GM21576 (cell line): Measurements from ENCODE around the gene CXCR4.

Experiments used
- ATAC-seq: cut with Tn5 transposase; IDR thresholded peaks from one replicate; pipeline ENCODE4 v1.9.1; 2021; ENCODE audit warnings: mild to moderate bottlenecking, moderate library complexity; ENCODE audit not compliant: unreplicated experiment

Gene CXCR4

DNA sequence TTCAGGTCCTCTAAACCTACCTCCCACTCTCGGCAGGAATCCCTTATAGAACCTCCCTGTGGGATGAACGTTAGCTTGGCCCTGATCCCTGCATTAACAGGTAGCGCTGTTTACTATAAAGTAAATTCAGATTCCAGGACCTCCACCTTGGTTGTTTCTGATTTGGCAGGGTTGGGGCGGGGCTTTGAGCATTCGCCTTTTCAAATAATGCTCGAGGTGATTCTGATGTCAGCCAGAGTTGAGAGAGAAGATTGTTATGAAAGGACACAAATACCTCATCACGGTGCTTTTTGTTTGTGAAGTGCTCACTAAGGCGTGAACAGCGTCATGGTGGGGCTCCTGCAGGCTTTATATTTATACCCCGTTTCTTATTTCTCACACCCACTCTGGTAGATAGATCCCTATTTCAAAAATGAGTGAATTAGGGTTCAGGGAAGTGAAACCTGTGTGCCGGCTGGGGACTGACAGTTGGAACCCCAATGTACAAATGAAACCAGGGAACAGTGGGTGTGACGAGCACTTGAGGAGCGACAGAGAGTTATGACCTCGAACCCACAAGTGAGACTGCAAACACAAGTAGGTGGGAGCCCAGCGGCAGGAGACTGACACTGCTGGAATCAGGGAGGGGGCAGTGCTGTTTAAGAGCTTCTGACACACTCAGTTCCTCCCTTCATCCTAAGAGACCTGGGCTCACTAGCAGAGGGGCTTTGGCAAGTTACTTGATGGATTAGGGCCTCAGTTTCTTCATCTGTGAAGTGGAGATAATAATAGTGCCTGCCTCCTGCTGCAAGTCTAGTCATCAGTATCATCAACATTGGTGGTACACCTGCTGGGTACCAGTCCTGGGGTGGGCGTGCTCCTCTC, 14.2 kb upstream of the CXCR4 start:
- peak; percentile 71 for ATAC-seq

DNA sequence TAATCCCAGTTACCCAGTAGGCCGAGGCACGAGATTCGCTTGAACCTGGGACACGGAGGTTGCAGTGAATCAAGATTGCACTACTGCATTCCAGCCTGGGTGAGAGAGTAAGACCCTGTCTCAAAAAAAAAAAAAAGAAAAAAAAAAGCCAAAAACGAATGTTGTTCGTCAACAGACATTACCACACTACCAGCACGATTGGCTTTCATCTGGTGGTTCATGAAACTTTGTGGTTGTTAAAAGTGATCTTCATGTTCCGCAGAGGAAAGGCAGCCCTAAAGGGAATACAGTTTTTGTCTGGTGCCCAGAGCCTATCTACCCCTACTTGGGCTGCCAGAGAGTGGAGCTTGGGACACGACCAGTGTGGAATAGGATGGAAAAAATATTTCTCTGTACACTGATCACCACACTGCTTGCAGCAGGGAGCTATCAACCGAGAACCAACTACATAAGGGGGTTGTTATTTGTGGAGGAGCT, 13.6 kb upstream of the CXCR4 start:
- peak; percentile 5 for ATAC-seq

DNA sequence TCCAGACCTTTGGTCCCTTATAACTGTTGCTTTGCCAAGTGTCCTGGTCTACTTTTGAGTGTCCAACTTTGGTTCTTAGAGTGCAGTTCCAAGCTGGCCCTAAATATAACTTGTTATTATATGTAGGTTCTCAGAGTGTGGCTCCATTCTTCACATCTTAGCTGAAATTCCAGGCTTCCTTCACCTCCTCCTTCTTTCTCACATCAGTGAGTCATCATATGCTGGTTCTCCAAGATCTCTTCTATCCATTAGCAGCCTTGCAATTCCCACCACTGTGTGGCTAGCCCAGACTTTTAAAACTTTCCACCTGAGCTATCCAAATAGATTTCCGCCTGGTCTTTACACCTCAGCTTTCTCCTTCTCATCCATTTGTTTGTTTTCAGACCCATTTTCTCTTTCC, 12.6 kb upstream of the CXCR4 start:
- ATAC-seq: no peak

DNA sequence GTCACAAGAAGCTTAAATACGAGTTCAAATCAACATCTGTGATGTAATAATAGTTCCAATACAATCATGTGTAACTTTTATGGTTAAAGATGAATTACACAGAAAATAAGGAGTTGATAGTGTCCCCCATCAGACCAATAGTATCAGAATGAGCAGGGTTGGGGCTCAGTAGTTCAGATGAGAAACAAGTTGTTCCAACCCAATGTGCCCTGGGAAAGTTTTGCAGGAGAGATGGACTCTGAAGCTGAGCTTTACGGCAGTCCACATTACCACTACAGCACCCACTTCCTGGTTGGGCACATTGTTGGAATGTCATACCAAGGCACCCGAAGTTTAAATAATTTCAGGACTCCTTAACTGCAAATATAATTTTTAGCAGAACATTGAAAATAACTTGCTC, 12.1 kb upstream of the CXCR4 start:
- no peak for ATAC-seq

DNA sequence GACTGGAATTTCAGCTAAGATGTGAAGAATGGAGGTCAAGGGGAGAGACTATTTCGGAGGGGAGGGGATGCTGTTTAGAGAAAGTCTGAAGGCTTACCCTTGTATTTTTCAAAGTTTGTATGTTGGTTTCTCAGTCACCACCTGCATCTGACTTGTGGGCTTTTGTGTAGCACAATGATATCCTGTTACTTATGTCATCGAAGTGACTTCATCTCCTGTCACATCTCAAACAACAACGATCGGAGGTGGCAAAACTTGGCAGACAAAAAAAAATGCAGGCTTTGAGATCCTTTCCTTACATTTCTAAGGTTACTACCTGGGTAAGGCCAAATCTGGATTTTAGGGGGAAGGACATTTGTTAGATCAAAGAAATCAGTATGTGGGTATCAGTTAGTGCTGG, 11.7 kb upstream of the CXCR4 start:
- ATAC-seq: no peak

DNA sequence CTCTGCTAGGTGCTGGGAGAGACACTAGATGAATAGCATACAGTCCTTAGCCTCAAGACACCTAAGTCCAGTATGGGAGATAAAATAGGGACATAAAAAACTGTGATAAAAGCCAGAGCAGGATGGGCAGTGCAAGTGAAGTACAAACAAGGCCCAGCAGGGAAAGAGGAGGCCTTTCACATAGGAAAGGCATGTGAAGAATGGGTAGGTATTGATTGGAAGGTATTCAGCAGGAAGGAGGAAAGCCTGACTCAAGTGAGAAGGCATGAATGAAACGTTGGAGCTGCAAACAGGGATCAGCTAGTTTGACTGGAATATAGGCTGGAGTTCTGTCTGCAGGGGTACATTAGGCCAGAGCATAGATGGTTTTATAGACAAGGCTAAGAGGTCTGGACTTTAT, 11.0 kb upstream of the CXCR4 start:
- ATAC-seq: no peak

DNA sequence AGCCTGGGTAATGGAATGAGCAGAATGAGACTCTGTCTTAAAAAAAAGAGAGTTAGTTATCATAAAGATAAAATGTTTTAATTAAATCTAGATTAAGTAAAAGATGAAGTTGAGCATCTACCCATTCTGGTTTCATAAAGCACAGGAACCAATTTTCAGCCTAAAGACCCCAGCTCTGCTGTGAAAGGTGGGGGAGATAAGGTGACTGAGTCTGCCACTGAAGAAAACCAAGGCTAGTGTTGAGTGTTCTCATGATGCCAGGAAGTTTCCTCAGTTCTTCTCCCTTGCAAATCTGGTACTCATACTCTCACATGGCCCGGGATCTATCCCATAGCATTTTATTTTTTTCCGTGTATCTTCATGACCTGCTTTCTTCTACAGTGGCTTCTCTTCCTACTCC, 10.4 kb upstream of the CXCR4 start:
- ATAC-seq: no peak

DNA sequence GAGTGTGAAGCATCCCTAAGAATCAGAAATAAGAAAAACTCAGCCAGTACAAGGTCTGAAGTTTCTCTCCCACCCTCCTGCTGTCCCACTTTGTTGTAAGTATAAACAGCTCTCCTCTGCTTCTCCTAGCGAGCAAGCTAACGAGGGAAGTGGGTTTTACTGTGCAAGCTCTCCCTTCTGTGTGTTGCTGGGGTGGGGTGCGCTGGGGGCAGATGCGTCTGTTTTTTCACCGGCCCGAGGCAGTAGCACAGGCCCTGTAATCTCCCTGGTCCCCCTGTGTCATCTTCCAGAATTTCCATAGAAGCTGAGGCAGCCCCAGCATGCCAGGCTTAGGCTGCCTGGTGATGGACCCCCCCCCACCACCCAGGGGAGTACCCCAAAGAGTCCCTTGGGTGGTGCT, 9.4 kb upstream of the CXCR4 start:
- ATAC-seq: no peak

DNA sequence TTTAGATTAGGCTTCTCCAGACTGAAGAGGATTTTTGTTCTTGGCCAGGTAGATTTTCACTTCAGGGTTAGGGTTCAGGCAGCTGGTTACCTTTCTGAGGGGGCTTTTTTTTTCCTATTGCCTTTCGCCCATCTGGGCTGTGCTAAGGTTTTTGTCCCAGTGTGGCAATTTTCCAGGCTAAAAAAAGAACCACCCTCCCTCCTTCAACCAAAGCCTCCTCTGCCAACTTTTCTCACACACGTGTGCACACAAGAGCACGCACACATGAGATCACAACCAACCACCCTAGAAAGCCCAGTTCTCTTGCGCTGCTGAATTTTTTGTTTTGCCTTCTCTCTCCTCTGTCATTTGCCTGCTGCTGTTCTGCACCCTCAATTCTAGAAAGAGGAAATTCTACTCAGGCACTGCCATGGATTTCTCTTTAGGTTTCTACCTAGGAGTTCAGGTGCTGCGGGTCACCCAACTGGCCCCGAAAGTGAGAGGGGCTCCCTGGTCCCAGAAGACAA, 8.5 kb upstream of the CXCR4 start:
- no peak for ATAC-seq

DNA sequence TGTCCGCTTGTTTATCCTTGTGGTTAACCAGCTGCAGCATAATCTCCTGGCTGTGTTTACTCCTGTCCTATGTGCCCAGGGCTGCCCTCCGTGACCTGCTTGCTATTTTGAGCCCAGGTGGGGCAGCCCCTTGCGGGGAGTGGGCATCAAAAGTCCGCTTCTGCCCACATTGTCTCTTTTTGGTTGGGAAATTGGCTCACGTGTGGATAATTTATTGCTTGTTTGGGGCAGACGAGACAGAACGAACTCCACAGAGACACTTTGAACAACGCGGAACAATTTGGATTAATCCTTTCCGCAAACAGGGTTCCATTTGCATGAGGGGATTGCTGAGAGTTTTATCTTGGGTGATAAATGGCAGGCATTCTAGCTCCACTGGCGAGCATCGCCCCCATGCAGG, 8.1 kb upstream of the CXCR4 start:
- no peak for ATAC-seq

DNA sequence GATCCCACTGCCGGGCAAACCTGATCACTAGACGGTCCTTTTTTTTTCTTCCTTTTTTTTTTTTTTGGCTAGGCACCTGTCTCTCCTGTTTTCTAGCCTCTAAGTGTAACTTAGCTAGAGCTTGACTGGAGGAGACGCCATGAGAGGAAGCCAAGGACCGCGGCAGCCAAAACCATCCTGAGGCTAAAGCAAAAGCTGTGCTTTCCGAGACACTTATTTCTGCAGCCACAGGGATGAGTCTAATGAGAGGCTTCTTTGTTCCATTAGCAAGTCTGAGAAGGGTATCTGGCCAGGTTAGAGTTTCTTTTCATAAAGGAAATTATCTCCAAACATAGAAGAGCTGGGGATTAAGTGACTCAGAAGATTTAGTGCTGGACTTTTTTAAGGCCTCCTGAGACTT, 7.3 kb upstream of the CXCR4 start:
- ATAC-seq: no peak

DNA sequence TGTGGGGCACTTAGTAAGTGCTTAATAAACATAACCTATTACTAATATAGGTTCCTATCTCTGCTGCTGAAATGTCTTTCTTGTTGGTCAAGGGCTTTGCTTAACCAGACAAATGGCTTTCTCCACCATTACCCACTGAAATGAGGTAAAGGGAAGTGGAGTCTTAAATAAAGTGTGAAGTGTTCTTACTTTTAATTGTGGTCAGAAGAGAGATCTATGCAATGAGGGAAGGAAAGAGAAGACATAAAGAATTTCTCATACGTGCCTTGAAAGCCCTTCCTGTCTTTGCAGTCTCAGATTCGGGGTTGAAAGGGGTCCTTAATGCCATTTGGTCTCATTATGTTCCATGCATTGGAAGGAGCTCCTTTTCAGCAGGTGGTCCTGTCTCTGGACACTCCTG, 6.9 kb upstream of the CXCR4 start:
- no peak for ATAC-seq

DNA sequence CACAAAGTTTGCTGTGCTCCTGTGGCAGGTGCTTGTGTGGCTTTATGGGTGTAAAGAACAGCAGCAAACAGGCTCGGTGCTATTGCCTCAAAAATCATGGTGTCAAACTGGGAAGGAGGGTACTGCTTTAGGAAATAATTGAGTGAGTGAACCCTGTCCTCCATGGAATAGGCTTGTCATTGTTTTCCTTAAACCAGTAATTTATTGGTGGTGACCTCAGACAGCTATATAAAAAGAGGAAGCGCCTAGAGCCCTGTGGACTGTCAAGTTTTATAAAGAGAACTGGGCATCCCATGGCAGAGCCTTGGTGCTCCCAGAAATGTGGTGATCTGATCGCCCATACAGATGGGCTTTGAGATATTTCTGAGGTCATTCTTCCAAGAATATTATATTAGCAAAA, 4.7 kb upstream of the CXCR4 start:
- ATAC-seq: no peak

DNA sequence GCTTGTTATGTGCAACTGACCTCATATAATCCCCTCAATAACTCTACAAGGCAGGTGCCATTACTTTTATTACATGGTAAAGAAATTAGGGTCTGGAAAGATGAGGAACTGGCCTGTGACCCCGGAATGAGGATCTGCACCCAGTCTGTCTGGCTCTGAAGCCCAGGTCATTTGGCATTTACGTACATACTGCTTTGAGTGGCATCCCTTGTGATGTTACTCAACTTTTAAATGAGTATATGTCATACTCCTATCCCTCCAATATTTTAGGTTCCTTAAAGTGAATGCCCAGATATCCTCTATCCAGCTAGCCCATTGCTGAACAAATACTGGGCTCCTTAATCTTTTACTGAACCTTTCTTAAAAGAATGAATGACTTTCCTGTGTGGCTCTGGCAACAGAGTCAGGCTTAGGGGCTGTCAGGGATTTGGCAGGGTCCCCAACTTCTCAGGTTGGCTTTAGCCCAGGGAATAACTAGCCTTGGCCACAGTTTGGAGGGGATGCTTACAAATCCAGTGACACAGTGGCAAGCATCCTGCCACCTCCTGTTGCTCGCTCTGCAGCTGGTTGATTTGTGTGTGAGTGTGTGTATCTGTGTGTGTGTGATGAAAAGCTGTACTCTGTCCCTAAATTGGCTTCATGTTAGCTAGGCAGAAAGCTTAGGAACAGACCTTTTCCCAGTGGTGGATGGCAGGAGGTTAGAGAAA, 3.4 kb upstream of the CXCR4 start:
- ATAC-seq: no peak

DNA sequence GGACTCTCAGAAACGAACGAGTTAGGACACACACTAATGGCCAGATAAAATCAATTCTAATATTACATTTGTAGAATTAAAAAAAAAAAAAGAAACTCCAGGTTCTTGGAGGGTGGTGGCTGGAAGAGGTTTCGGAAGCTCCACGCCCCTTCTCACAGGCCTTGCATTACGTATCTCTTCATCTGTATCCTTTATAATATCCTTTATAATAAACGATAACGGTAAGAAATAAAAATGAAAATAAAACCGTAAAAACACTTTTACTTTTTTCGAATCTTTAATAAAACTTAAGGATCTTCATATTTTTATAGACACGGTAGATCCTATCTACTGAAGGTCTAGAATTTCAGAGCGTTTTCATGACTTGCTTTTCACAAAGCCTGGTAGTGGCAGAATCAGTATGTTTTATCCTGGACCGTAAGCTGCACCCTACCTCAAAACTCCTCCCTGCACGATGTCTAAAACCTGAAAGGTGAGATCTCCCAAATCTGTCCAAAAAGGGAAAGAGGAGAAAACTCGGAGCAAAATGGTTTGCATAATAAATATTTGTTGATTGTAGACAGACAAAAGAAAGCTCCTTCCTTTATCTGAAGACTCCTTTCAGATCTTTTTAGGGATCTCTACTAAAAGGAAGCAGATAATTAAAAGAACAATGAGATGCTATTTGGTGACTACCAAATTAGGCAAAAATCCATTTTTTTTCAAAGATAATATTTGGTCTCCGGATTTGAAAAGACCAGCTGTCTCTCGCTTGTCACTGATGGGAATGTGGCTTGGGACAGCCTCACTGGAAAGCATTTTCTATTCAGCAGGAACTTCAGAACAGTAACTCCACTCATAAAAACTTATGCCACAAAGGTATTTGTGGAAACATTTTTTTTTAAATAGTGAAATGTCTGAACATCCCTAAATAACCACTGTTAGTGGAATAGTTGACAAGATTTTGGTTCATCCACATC, 2.0 kb upstream of the CXCR4 start:
- ATAC-seq: no peak

DNA sequence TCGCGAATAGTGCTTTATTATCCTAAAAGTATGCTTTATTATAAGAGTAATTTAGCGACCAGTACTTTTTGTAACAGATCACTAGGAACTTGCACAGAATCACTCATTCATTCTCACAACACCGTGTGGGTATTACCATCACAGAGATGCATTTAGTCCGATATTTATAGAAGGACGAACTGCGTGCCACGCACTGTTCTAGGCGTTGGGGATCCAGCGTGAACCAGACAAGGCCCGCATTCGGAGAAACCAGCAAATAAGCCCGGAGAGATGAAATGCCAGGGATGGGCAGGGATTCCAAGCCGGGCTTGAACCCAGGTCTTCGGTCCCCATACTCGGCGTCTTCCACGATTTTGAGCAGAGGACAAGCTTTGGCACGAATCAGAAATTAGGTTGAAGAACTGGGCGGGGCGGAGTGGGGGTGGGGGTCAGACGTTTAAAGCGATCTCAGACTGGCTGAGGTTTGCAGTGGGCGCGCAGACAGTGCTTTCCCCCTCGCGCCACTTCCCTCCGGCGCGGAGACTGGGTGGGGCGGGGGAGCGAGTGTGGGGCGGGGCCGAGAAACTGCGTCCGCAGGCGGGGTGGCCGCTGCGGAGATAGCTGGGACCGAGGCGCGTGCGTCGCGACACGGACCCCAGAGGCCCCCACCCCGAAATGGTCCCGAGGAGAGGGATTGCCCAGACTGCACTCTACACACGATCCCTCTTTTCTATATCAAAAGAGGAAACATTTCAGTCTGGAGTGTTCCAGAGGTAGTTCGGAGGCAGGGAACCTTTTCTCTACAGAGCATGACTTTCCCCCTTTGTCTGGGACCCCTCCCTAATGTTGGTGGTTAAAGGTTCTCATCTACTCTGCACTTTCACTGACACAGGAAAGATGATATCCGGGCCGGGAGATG, 1.1 kb upstream of the CXCR4 start:
- ATAC-seq: no peak

DNA sequence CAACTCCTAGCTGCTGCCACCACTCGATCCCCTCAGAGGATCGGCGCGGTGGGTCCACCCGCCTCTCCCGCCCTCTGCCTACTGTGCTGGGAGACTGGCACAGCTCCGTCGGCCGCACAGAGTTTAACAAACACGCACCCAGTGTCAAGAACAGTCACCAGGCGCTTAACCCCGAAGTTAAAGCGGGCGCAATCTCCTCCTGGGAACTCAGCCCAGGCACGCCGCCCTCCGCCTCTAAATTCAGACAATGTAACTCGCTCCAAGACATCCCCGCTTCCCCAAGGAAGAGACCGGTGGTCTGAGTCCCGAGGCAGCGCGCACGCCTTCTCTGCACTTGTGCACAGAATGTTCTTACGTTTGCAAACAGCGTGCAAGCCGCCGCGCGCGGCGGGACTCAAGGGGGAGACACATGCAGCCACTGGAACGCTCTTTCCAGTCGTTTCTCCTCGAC, 533 bp downstream of the CXCR4 start:
- peak; percentile 19 for ATAC-seq

DNA sequence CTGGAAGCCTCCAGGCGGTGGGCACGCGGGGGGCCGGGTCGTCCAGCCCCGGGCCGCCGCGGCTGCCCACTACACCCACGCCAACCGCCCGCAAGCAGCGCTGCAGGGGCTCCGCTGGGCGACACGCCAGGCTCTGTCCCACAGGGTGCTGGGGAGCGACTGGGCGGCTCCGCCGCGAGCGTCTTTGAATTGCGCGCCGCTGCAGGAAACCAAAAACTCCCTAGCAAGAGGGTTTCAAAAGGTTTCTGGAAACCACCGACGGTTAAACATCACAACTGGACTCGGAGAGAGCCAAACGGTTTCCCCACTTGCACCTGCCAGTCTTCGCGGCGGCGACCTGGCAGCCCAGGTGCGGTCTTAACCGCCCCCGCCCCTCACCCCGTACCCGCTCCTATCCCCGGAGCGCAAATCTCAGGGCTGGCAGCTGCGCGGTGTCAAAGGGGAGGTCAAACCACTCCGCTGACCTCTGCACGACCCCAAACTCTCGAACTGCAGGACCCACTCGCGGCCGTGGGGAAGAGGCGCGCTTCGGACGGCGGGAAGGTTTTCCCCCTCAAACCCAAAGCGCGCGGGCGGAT, 1.0 kb downstream of the CXCR4 start:
- ATAC-seq: peak; percentile 48

DNA sequence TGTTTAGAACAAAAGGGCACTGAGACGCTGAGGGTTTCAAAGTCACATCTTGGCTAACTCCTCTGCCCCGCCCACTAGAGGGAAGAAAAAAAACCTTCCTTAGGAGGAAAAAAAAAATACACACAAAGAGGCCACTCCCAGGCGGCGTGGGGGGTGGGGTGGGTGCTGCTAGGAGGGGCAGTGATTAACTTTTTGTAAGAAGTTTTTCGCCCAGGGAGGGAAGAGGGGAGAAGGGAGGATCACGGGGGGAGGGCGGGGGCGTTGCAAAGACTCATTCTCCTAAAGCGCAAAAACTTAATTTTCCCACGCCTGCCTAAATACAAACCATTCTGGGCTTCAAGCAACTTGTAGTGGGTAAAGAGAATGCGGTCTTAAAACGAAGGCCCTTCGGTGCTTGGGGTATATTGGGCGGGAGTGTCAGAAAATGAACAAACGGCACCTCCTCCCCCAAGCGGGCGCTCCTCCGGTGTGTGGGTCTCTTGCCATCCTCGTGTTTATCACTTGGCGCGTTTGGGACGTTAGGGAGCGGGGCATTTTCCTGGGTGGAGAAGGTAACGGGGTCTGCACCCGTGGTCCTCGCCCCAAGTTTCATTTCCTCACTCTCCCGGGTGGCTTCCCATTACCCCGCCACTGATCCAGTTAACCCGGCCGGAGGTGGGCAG, 1.7 kb downstream of the CXCR4 start:
- ATAC-seq: no peak
